Smooth muscle cell (in vitro differentiated cells): ENCODE data around the gene RASAL1. TPM values are rescaled to one million over a fixed set of nuclear protein-coding genes. Genes with fewer than 3 reads are reported as not detected.

Experiments
- DNase-seq: peaks from one replicate; lab custom pipeline; 2025; ENCODE audit not compliant: unreplicated experiment; lab: John Stamatoyannopoulos, UW
- H2AFZ ChIP-seq: fragments of 200-600 bp; sonication (generic); 2 replicates; pipeline ENCODE4 v1.6.0; 2016; ENCODE audit warnings: antibody characterized with exemption, low read depth, mild to moderate bottlenecking
- H3F3A ChIP-seq: fragments of 200-600 bp; sonication (generic); 2 replicates; pipeline ENCODE4 v1.6.0; 2017; ENCODE audit warnings: antibody characterized with exemption, low read depth
- H3K27ac ChIP-seq: fragments of 200-600 bp; sonication (generic); 2 replicates; pipeline ENCODE4 v1.5.1; 2016; ENCODE audit warnings: low read depth, mild to moderate bottlenecking
- H3K27me3 ChIP-seq: fragments of 200-600 bp; sonication (generic); 2 replicates; pipeline ENCODE4 v1.6.1; 2016; ENCODE audit warnings: low read depth, mild to moderate bottlenecking
- H3K36me3 ChIP-seq: fragments of 200-600 bp; sonication (generic); 2 replicates; pipeline ENCODE4 v1.5.1; 2016; ENCODE audit warnings: low read depth
- H3K4me1 ChIP-seq: fragments of 200-600 bp; sonication (generic); 2 replicates; pipeline ENCODE4 v1.5.1; 2016; ENCODE audit warnings: low read depth
- H3K4me2 ChIP-seq: fragments of 200-600 bp; sonication (generic); 2 replicates; pipeline ENCODE4 v1.6.0; 2016; ENCODE audit warnings: mild to moderate bottlenecking
- H3K4me3 ChIP-seq: fragments of 200-600 bp; sonication (generic); 2 replicates; pipeline ENCODE4 v1.5.1; 2016; ENCODE audit warnings: mild to moderate bottlenecking
- H3K79me2 ChIP-seq: fragments of 200-600 bp; sonication (generic); 2 replicates; pipeline ENCODE4 v1.6.0; 2016; ENCODE audit warnings: low read depth, mild to moderate bottlenecking
- H3K9ac ChIP-seq: fragments of 200-600 bp; sonication (generic); 2 replicates; pipeline ENCODE4 v1.6.0; 2016; ENCODE audit warnings: low read depth
- H3K9me3 ChIP-seq: fragments of 200-600 bp; sonication (generic); replicated peaks from 2 replicates; pipeline ENCODE4 v1.5.1; 2016; ENCODE audit warnings: low read depth
- H4K20me1 ChIP-seq: fragments of 200-600 bp; sonication (generic); 2 replicates; pipeline ENCODE4 v1.6.0; 2016; ENCODE audit warnings: low read depth
- WGBS: methylation state at CpG from one replicate; pipeline ENCODE4 v1.1.7; 2016; ENCODE audit warnings: low lambda C conversion rate; 5-methylcytosine and 5-hydroxymethylcytosine counted together
- polyA plus RNA-seq: library from polyadenylated mRNA; unstranded; fragments of >200 nt; fragmentation: Nextera tagmentation; extraction: Ambion mirVana; gene quantifications from 2 replicates; pipeline ENCODE4 v1.2.1, GENCODE V29; 2016
- total RNA-seq: library from RNA; depleted of rRNA; stranded (reverse); fragments of >200 nt; gene quantifications from 2 replicates; pipeline ENCODE4 v1.2.3, GENCODE V29; 2014
- TF ChIP-seq, protein P1 (sequence below): fragments of 200-600 bp; sonication (generic); IDR thresholded peaks from 2 replicates; pipeline ENCODE4 v1.5.1; 2017; ENCODE audit warnings: borderline replicate concordance, mild to moderate bottlenecking, antibody characterized with exemption; ENCODE audit not compliant: insufficient read depth, poor library complexity, severe bottlenecking

The RASAL1 gene
- total and polyA plus RNA-seq, 2 experiments from 2014 or later, result not detected

DNA sequence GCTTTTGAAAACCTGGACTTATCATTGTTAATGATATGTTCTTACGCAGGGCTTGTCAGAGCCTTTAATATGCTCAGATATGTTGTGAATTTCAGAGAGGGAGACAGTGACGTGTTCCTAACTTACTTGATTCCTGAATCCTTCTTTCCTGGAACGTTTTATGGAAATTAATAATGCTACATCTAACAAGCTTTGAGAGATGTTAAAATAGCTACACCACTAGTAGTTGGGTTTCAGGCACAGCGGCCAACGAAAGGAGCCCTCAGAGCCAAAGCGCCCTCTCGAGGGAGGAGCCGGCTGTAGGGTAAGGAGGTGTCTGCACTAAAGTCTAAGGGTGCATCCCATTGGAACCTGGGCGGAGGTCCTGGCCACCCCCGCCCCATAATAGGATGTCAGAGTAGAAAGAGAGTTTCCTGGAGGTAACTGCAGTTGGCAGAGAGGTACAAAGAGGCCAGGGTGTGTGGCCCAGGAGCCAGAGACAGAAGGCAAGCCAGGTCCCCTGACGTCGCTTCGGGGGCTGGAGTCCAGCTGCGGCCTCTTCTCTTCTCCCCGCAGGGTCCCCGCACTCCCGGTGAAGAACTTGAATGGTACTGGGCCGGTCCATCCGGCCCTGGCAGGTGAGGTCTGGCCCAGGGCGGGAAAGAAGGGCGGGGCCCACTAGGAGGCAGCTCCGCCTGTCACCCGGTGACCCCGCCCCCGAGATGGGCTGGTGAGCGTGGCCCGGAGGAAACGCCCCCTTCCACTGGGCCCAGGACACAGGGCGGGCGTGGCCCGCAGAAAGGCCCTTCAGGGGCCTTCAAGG is 42.8 kb downstream of the RASAL1 start:
- DNase-seq, result no peak
- H3K4me3 ChIP-seq, result peak overlapping the region; percentile 18
- H3K27me3 ChIP-seq, result peaks cover 39% of the 10 kb centered on the region
- TF ChIP-seq, protein P1, sequence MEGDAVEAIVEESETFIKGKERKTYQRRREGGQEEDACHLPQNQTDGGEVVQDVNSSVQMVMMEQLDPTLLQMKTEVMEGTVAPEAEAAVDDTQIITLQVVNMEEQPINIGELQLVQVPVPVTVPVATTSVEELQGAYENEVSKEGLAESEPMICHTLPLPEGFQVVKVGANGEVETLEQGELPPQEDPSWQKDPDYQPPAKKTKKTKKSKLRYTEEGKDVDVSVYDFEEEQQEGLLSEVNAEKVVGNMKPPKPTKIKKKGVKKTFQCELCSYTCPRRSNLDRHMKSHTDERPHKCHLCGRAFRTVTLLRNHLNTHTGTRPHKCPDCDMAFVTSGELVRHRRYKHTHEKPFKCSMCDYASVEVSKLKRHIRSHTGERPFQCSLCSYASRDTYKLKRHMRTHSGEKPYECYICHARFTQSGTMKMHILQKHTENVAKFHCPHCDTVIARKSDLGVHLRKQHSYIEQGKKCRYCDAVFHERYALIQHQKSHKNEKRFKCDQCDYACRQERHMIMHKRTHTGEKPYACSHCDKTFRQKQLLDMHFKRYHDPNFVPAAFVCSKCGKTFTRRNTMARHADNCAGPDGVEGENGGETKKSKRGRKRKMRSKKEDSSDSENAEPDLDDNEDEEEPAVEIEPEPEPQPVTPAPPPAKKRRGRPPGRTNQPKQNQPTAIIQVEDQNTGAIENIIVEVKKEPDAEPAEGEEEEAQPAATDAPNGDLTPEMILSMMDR, result no peak
- peak overlapping the region; percentile 72 for H3K4me2 ChIP-seq
- H2AFZ ChIP-seq, result no peak overlapping the region
- no peaks in the 10 kb centered on the region for H3K36me3 ChIP-seq
- H3F3A ChIP-seq, result no peaks in the 10 kb centered on the region
- no peak overlapping the region for H3K9ac ChIP-seq
- 10% methylated on average over 24 of the region's 31 CpGs for WGBS
- H3K9me3 ChIP-seq, result no peaks in the 10 kb centered on the region
- H3K4me1 ChIP-seq, result peaks cover 7% of the 10 kb centered on the region
- no peaks in the 10 kb centered on the region for H3K79me2 ChIP-seq
- no peak overlapping the region for H3K27ac ChIP-seq
- no peaks in the 10 kb centered on the region for H4K20me1 ChIP-seq

DNA sequence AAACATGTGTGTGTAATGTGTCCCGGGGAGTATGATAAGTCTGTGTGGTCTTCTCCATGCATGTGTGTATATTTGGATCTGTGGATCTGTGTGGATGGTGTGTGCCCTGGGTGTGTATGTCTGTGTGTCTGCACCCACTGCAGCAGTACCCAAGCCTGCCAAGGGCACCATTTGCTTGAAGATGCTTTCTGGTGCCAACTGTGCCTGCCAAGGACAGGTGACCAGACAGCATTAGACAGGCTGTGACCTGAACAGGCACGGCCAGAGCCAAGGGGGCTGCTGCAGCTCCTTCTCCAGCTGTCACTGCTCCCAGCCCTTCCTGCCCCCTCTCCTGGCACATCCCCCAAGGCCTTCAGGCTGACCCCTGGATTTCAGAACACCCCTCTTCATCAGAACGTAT is 44.1 kb downstream of the RASAL1 start:
- Histone ChIP-seq H3F3A (no peaks in the 10 kb centered on the region), H3K4me1 (peaks cover 7% of the 10 kb centered on the region), H3K36me3 (no peaks in the 10 kb centered on the region), H3K4me2 (no peak overlapping the region), H3K9ac (no peak overlapping the region), H3K4me3 (no peak overlapping the region), H3K9me3 (no peaks in the 10 kb centered on the region), H3K79me2 (no peaks in the 10 kb centered on the region), H4K20me1 (no peaks in the 10 kb centered on the region), H2AFZ (no peak overlapping the region), H3K27ac (no peak overlapping the region), H3K27me3 (peaks cover 39% of the 10 kb centered on the region)
- WGBS, result 87% methylated on average over 3 of the region's 3 CpGs
- no peak for DNase-seq
- TF ChIP-seq, protein P1, result no peak

DNA sequence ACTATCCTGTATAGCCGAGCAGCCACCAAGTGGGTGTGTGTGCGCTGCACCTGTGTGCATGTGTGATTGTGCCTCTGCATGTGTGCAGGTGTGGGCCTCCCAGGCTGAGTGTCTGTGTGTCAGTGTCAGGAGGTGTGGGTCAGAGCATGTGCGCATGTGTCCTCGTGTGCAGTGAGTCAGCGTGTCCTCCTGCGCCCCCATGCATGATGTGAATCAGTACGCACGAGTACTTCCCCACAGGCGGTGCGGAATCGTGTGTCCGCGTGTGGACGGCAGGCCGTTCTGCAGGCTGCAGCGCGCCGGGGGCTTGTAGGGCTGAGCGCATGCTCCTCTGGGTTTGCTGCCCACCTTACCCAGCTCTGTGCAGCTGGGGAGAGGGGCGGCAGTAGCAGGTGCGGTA is 44.8 kb downstream of the RASAL1 start:
- Histone ChIP-seq H3K9me3 (no peaks in the 10 kb centered on the region), H2AFZ (no peak overlapping the region), H3K4me2 (no peak overlapping the region), H4K20me1 (no peaks in the 10 kb centered on the region), H3K4me1 (peaks cover 7% of the 10 kb centered on the region), H3K36me3 (no peaks in the 10 kb centered on the region), H3K9ac (no peak overlapping the region), H3K27ac (no peak overlapping the region), H3K4me3 (no peak overlapping the region), H3K79me2 (no peaks in the 10 kb centered on the region), H3K27me3 (peaks cover 39% of the 10 kb centered on the region), H3F3A (no peaks in the 10 kb centered on the region)
- DNase-seq, result no peak
- TF ChIP-seq, protein P1, result no peak
- WGBS, result 86% methylated on average over 21 of the region's 21 CpGs

DNA sequence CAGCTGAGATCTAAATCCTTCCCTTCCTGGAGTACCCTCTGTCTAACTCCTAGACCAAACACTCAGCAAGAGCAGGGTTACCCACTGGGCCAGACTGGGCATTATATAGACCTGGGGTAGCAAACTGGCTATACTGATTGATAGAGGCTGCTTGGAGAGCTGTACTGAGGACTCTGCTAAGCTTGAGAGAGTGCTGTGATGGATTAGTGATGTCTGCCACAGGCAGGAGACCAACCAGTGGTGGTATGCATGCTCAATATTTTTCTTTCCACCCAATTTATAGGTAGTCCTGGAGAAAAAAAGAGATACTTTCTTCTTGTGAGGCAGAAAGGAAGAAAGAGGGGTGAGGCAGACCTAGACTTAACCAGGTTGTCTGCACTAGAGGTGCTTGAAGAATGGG is 45.7 kb downstream of the RASAL1 start:
- Histone ChIP-seq H4K20me1 (no peaks in the 10 kb centered on the region), H3K9me3 (no peaks in the 10 kb centered on the region), H3K9ac (no peak overlapping the region), H3K27ac (no peak overlapping the region), H3F3A (no peaks in the 10 kb centered on the region), H2AFZ (no peak overlapping the region), H3K79me2 (no peaks in the 10 kb centered on the region), H3K27me3 (peaks cover 39% of the 10 kb centered on the region), H3K4me1 (peaks cover 7% of the 10 kb centered on the region), H3K4me2 (no peak overlapping the region), H3K4me3 (no peak overlapping the region), H3K36me3 (no peaks in the 10 kb centered on the region)
- DNase-seq, result no peak
- TF ChIP-seq, protein P1, result no peak
